Kidney (tissue), 14 donors: ENCODE results near the gene NCAN. TPM values are rescaled to one million over a fixed set of nuclear protein-coding genes. Genes with fewer than 3 reads are reported as not detected.

Experiments used
- DNase-seq, 5 donors: peaks; one replicate each; pipeline ENCODE4 v3.0.0-alpha.2; 2013 to 2020
- FAIRE-seq: peaks from 2 replicates; lab custom pipeline; 2012; peaks lifted over from hg19 to GRCh38; lab: Jason Lieb, UNC
- H3K27ac ChIP-seq, 2 donors: one replicate each; pipeline ENCODE4 v1.7.0; 2013; ENCODE audit warnings: low read depth in 2 of 2, low read length in 2 of 2, inconsistent platforms in 1 of 2
- H3K27me3 ChIP-seq: one replicate; pipeline ENCODE4 v1.7.1; 2013; ENCODE audit warnings: low read length, inconsistent platforms; ENCODE audit not compliant: control insufficient read depth, insufficient read depth
- H3K36me3 ChIP-seq, 3 donors: one replicate each; pipeline versions ENCODE4 v1.7.0 to v1.7.1; 2013; ENCODE audit warnings: low read length in 3 of 3, control low read depth in 1 of 3, inconsistent platforms in 1 of 3; ENCODE audit not compliant: insufficient read depth in 3 of 3, control insufficient read depth in 2 of 3
- H3K4me1 ChIP-seq, 3 donors: one replicate each; pipeline versions ENCODE4 v1.7.0 to v1.7.1; 2013; ENCODE audit warnings: low read length in 3 of 3, inconsistent platforms in 1 of 3, low read depth in 1 of 3; ENCODE audit not compliant: control insufficient read depth in 2 of 3, insufficient read depth in 2 of 3
- H3K4me3 ChIP-seq, 3 donors: one replicate each; pipeline versions ENCODE4 v1.7.0 to v1.8.1; 2013; ENCODE audit warnings: low read length in 3 of 3, control low read depth in 1 of 3, inconsistent platforms in 1 of 3
- H3K9ac ChIP-seq, 3 donors: one replicate each; pipeline versions ENCODE4 v1.7.0 to v1.7.1; 2013; ENCODE audit warnings: low read length in 3 of 3, control low read depth in 1 of 3, inconsistent platforms in 1 of 3
- H3K9me3 ChIP-seq, 3 donors: one replicate each; pipeline versions ENCODE4 v1.7.0 to v1.7.1; 2013; ENCODE audit warnings: low read length in 3 of 3, control low read depth in 1 of 3, inconsistent platforms in 1 of 3; ENCODE audit not compliant: control insufficient read depth in 2 of 3, insufficient read depth in 1 of 3
- CTCF ChIP-seq: IDR thresholded peaks from 3 replicates; pipeline ENCODE4 v1.5.1; 2012; ENCODE audit warnings: mild to moderate bottlenecking, moderate library complexity, borderline replicate concordance; ENCODE audit not compliant: insufficient read depth; ENCODE audit errors: extremely low read depth
- intact Hi-C: fragments of 100-400 bp; cut with DNase I; formaldehyde crosslinking; loops from one replicate; pipeline ENCODE4 v1.11.1; 2022
- polyA plus RNA-seq: library from polyadenylated mRNA; stranded (reverse); fragments of 350-450 nt; fragmentation: Illumina TruSeq; extraction: RNeasy Lipid Tissue Mini Kit (QIAGEN cat#74804); gene quantifications from one replicate; pipeline ENCODE4 v1.2.3, GENCODE V29; 2014; ENCODE audit warnings: low read depth, low replicate concordance; ENCODE audit not compliant: insufficient read depth
- total RNA-seq: library from RNA; stranded (reverse); fragmentation: NEBNext Ultra II Directional; extraction: Animal tissue kit (Norgen Biotek cat#: 25700); gene quantifications from one replicate; pipeline ENCODE4 v1.2.1, GENCODE V29; 2021
- donor health status: control.
- donor health status: control.
- donor health status: control.
- donor health status: control.
- donor health status: control.
- donor health status: DM: yes; HTN: yes; CAD: no.
- donor health status: Normal renal cell carcinoma (clear cell type).

The NCAN gene
- total and polyA plus RNA-seq, 2 donors from 2014 or later: 0.13 TPM; not detected in 1

GRCh38 chr19:19274716-19275565 lies 63.2 kb downstream of the NCAN start:
- Histone ChIP-seq H3K4me3 (no peak overlapping the region), H3K9ac (no peak overlapping the region), H3K27ac (peak overlapping the region in 1 of 2 donors; percentile 22), H3K27me3 (no peaks in the 10 kb centered on the region), H3K9me3 (no peaks in the 10 kb centered on the region), H3K4me1 (peaks cover 0 to 10% (median 10%) of the 10 kb centered on the region in 3 donors), H3K36me3 (peaks cover 0 to 20% (median 10%) of the 10 kb centered on the region in 3 donors)
- intact Hi-C loops: no loop called here
- FAIRE-seq (no peak), DNase-seq (no peak)
- TF ChIP-seq CTCF: no peak

GRCh38 chr19:19276386-19276785 lies 64.6 kb downstream of the NCAN start:
- H3K9ac ChIP-seq: no peak overlapping the region
- H3K9me3 ChIP-seq: no peaks in the 10 kb centered on the region
- peaks cover 0 to 10% (median 10%) of the 10 kb centered on the region in 3 donors for H3K4me1 ChIP-seq
- FAIRE-seq: no peak
- H3K27ac ChIP-seq: no peak overlapping the region
- peaks cover 0 to 34% (median 10%) of the 10 kb centered on the region in 3 donors for H3K36me3 ChIP-seq
- intact Hi-C loops: no loop called here
- no peaks in the 10 kb centered on the region for H3K27me3 ChIP-seq
- DNase-seq: no peak
- H3K4me3 ChIP-seq: no peak overlapping the region
- no peak for TF ChIP-seq CTCF

GRCh38 chr19:19276851-19277250 lies 65.1 kb downstream of the NCAN start:
- Histone ChIP-seq H3K9ac (no peak overlapping the region), H3K27me3 (no peaks in the 10 kb centered on the region), H3K4me1 (peaks cover 0 to 10% (median 10%) of the 10 kb centered on the region in 3 donors), H3K27ac (no peak overlapping the region), H3K36me3 (peaks cover 0 to 39% (median 10%) of the 10 kb centered on the region in 3 donors), H3K4me3 (no peak overlapping the region), H3K9me3 (no peaks in the 10 kb centered on the region)
- no peak for DNase-seq
- no peak for FAIRE-seq
- intact Hi-C loops: no loop called here
- TF ChIP-seq CTCF: no peak
